Measurements from ENCODE around the gene C4A.

DNA sequence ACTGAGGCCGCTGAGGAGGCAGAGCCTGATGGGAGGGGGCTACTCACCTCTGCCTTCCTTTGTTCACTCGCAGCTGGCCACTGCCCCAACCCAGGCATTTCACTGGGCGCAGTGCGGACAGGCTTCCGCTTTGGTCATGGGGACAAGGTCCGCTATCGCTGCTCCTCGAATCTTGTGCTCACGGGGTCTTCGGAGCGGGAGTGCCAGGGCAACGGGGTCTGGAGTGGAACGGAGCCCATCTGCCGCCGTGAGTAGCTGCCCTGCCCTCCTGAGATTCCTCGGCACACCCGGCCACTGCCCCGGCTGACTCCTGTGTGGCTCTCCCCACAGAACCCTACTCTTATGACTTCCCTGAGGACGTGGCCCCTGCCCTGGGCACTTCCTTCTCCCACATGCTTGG, 48.3 kb upstream of the C4A start:
- TF ChIP-seq, protein P1, sequence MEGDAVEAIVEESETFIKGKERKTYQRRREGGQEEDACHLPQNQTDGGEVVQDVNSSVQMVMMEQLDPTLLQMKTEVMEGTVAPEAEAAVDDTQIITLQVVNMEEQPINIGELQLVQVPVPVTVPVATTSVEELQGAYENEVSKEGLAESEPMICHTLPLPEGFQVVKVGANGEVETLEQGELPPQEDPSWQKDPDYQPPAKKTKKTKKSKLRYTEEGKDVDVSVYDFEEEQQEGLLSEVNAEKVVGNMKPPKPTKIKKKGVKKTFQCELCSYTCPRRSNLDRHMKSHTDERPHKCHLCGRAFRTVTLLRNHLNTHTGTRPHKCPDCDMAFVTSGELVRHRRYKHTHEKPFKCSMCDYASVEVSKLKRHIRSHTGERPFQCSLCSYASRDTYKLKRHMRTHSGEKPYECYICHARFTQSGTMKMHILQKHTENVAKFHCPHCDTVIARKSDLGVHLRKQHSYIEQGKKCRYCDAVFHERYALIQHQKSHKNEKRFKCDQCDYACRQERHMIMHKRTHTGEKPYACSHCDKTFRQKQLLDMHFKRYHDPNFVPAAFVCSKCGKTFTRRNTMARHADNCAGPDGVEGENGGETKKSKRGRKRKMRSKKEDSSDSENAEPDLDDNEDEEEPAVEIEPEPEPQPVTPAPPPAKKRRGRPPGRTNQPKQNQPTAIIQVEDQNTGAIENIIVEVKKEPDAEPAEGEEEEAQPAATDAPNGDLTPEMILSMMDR (IDR thresholded peaks at IDR 0.05), result no peak
- TF ChIP-seq POLR2A (IDR thresholded peaks at IDR 0.05), result no peak
